Activated T-helper 9 cell treated with anti-CD3 and anti-CD28 coated beads, Interleukin-2, amount 50 U/mL, for 16 hours (primary cell): ENCODE data around the gene SRSF9.
A peak's percentile ranks its signal among the peaks of the same experiment; 100 is the strongest.
"Not testable (repeated sequence)": the region's sequence is repeated elsewhere in the genome, so short reads cannot be mapped to it uniquely, and the experiment has no call there.

Experiments
- DNase-seq: peaks from one replicate; pipeline ENCODE4 v3.0.0-alpha.2; 2020; ENCODE audit warnings: low read depth

Gene SRSF9

DNA sequence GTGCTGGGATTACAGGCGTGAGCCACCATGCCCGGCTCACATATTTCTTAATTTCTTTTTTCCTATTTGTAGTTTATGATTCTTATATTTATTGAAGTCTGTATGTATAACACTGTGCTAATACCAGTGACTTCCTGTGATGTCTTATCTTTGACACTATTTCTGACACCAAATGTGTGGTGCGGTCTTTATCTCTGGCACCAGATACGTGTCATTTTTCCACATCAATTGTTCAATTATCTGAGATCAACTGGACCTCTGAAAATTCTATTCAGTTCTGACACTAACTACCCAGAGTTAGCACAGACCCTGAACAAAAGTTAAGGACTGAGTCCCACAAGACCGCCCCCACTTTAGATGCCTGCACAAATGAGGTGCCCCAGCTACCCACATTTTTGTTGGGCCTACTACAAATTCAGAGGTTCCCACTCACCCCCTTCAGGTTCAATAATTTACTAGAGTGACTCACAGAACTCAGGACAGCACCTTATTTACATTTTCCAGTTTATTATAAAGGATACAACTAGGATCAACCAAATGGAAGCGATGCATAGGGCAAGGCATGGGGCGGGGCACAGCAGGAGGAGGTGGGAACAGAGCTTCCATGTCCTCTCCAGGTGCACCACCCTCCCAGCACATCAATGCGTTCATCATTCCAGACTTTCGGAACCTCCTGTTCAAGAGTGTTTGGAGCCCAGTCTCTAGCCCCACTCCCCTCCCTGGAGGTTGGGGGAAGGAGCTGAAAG is 11.6 kb upstream of the SRSF9 start:
- DNase-seq = no peak

DNA sequence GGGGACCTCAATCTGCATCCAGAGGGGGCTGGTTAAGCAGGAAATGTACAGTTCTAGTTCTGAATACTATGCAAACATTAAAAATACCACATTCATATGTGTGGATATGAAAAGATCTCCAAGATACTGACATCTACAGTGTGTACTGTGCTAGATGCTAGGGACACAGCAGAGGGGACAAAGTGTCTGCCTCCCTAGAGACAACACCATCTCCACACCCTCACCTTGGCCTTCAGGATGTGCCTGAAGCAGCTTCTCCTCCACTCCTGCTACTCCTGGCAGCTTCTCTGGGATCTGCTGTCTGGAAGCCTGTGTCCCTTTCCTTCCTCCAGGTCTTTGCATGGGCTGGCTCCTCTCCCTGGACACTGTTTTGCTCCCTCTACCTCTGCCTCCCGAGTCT is 10.7 kb upstream of the SRSF9 start:
- DNase-seq = no peak

DNA sequence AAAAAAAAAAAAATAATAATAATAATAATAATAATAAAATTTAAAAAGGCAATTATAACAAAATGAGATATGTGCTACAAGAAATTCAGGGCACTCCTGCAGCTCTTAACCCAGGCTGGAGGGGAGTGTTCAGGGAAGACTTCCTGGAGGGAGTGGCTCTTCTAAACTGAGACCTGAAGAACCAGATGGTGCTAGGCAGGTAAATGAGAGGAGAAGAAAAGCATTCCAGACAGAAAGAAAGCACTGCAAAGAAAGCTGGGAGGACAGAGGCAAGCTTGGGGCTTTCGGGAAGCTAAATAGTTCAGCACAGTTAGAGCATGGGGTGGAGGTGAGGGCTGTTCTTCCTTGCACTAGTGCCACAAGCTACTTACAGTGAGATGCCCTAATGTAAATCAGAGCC is 9.9 kb upstream of the SRSF9 start:
- DNase-seq = no peak

DNA sequence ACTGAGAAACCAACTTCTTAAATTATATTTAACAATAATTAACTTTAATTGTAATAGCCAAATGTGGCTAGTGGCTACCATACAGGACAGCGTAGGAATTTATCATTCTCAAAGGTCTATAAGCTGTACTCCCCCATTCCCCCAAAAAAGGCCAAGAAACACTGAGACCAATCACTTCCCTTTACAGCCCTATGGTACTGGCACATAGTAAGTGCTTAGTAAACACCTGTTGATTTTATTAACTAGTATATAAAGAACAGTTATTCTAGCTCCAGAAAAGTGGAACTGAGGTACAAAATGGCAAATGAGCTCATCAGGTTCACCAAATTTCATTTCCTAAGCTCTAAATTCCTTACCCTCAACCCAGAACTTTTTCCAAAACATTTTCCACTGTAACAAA is 6.1 kb upstream of the SRSF9 start:
- DNase-seq = no peak

DNA sequence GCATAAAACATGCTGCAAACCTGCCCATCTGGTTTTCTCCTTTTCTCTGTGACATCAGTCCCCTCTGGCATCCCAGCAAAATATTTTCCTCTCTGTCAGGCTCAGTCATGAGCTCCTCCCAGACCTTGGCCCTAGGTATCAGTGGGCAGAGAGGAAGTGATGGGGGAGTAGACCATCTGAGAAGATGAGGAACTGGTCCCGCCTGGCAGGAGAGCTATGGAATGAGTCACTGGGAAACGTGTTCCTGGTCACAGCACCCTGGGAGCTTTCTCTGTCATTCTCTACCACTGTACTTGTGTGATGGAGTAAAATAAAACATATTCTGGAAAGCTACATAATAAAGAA is 5.0 kb upstream of the SRSF9 start:
- DNase-seq = no peak

DNA sequence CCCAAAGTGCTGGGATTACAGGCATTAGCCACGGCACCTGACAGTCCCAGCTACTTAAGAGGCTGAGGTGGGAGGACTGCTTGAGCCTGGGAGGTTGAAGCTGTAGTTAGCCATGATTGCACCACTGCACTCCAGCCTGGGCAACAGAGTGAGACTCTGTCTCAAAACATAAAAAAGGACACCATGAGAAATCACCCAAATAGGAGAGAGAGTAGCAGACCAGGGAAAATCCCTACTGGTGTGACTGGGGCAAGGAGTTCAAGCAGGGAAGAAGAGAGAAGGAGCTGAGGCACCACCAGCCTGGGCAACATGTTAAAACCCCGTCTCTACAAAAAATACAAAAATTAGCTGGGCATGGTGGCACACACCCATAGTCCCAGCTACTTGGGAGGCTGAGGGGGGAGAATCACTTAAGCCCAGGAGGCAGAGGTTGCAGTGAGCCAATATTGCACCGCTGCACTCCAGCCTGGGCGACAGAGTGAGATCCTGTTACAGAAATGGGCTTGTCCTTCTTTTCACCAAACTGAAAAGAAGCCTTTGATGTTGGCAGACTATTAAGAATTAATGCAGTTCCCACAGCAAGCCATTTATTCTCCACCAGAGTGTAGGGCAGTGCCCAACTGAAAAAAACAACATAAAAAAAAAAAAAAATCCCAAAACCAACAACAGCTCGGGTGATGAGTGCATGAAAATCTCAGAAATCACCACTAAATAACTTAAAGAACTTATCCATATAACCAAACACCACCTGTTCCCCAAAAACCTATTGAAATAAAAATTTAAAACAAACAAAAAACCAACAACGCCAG is 4.5 kb upstream of the SRSF9 start:
- no peak for DNase-seq

DNA sequence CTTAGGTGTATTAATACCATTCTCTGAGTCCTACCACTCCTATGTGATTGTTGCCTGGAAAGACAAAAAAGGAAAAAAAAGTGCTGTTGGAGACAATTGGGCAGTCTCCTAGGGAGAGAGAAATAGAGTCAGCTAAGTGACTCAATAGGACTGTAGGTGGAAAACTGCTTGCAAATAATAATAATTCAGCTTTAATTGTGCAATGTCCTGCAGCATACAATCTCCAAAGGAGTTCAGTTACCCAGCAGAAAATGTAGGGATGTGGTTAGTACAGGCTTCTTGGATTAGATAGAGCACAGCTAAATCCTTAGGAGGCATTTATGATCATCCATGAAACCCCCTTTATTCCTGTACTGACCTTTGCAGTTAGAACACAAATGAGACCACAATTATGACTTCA is 3.0 kb upstream of the SRSF9 start:
- DNase-seq = no peak

DNA sequence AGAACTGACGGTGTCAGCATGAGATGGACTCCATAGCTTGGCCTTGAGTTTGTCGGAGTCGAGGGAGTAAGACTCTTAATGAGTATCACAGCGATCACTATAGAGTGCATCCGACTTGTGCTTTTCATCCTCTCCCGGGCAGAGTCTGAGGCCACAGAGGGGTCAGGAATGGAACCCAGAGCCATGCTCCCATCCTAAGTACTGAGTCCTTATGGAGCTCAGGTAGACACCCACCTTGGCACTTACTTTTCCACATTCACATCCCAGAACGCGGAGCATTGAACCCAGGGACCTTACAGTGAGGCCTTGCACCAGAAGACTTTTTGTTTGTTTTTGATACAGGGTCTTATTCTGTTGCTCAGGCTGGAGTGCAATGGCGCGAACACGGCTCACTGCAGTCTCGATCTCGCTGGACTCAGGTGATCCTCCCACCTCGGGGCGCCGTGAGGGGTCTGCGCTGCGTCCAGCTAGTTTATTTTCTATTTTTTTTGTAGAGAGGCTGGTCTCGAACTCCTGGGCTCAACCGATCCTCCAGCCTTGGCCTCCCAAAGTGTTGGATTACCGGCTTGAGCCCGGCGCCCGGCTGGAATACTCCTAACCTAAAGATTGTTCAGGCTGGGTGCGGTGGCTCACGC is 719 bp upstream of the SRSF9 start:
- DNase-seq = no peak

DNA sequence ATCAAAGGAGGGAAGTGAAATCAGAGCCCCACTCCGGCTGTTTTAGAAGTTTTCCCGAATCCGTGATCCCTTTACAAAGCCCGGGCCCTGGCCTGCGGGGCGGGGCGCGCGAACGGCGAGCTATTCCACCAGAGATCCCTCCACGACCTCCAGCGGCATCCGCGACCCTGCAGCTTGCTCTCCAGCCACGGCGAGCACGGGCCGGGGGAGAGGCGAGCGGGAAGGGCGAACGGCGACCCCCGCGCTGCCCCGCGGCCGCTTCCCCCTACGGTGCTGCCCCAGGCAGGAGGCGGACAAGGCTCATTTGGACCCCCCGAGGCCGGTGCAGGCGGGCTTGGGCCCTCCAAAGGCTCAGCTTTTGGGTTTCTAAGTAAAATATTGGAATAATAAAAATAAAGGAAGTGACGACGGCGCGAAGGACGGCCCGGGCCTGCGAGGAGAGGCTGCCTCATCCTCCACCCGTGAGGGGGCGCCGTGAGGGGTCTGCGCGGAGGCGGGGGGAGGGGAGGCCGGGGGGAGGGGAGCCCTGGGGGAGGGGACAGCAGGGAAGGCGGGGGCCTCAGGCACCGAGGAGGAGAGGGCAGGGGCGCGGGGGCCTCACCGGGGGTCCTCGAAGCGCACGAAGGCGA is 613 bp downstream of the SRSF9 start:
- peak; percentile 41 for DNase-seq

DNA sequence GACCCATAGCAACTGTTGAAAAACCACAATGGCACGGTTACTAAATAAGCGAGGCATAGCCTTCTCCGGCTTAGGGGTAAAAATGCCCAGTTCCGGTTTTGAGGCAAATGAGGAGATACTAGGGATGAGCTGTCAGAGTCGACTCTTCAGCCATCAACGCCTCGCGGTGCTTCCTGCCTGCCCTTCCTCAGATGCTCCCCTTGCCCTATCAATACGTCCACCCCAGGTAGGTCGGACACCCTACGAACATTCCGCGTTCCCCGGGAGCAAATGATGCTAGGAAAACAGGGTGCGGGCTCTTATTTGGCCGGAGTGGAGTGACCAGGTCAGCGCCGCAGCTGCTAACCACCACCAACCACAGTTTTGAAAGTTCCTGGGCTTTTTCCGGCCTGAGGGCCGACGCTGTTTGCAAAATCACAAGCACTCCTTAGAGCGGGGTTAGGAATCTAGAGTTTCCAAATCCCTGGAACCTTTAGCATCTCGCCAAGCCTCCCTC is 1.2 kb downstream of the SRSF9 start:
- no peak for DNase-seq

DNA sequence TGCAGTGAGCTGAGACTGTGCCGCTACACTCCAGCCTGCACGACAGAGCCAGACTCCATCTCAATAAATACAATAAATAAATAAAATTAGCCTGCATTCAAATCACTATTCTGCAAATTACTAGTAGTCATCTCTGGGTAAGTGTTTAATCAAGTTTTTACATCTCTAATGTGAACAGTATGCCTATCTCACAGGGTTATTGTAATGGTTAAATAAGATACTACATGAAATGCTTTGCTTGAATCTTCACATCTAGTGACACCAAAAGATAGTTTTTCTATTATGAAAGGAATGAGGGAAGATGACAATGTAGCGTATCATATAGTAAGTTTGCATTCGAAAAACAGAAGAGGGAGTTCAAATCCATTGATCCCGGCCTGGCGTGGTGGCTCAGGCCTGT is 2.1 kb downstream of the SRSF9 start:
- no peak for DNase-seq

DNA sequence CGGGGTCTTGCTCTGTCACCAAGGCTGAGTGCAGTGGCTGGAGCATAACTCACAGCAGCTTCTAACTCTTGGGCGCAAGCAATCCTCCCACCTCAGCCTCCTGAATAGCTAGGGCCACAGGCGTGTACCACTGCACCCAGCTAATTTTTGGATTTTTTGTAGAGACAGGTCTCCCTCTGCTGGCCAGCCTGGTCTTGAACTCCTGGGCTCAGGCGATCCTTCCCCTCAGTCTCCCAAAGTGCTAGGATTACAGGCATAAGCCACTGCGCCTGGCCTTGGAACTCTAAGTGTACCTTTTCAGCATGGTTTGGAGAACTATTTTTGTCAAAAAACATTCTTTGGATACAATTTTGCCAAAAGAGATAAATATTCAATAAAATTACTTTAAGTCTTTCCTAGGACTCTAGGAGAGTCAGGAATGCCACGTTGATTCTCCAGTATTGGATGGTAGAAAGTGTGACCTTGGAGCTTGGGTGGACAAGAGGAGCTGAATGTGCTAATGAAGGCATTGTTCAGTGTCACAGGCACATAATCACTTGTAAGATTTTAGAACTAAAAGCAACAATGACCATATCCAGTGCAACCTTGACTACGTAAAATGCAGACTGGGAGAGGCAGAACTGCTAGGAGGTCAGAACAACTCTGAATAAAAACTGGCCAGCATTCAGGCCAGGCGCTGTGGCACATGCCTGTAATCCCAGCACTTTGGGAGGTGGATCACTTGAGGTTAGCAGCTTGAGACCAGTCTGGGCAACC is 2.8 kb downstream of the SRSF9 start:
- peak; percentile 33 for DNase-seq

DNA sequence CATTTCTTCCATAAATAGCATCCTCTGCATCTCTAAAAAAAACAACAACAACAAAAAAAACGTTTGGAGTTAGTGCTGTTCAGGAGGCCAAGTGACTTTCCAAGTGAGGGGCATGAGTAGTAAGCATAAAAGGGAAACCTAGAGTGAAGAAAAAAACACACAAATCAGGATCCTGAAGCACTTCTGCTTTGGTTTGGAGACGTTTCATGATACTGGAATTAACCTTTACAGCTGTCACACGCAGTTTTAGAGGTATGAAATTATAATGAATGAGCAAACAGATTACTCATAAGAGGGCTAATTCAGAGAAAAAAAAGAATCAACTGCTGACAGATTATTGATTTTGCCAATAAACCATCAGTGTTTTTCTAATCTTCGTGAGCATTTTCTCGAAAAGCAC is 3.8 kb downstream of the SRSF9 start:
- DNase-seq = no peak

DNA sequence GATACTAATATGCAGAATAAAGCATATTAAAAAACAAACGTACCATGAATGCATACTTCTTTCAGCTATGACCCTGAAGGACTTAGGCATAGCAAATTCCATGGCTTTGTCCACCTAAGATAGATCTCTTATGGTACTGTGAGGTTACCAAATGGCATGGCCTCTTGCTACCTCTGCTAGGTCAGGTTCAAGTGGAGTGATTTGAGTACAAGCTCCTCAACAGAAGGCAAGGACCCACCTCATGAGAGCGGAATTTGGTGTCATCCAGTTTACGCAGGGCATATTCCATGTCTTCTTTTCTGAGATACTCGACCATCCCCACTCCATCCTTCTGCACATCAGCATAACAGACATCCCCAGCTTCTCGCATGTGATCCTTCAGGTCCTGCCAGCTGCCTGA is 5.8 kb downstream of the SRSF9 start:
- no peak for DNase-seq

DNA sequence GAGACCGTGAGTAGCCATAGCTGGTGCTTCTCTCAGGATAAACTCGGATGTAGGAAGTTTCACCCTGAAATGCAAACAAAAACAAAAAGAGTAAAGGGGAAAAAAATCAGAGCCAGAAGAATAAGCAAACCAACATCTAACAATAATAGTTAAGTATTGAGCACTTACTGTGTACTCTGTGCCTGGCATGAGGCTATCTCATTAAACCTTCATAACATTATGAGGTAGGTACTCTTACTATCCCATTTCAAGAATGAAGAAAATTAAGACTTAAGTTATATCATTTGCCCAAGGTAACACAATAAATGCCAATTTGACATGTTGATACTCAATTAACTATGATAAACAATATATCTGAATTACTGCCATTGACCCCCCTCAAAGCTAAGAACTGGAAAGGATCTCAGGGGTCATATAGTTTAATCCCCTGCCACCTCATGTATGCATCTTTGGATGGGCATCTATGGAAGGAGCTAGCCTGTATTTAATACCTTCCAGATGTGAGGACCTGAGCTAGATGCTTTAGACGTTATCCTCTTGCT is 7.4 kb downstream of the SRSF9 start:
- no peak for DNase-seq

DNA sequence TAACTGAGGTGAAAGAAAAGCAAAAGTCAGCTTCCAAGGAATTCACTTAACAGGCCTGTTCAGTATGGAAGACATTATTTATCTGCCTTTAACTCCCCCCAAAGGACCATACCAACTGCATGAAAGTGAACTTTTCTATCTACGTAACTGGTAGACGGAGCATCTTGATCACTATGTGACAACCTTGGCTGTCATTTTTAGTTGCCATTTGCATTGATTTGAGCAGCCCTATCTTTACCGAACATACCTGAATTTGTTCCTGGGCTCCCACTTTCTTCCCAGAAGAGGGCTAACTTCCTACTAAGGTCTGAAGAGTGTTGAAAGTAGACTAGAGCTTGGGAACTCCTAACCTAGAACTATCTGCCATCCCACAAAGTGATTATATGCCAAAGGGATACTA is 9.4 kb downstream of the SRSF9 start:
- no peak for DNase-seq

DNA sequence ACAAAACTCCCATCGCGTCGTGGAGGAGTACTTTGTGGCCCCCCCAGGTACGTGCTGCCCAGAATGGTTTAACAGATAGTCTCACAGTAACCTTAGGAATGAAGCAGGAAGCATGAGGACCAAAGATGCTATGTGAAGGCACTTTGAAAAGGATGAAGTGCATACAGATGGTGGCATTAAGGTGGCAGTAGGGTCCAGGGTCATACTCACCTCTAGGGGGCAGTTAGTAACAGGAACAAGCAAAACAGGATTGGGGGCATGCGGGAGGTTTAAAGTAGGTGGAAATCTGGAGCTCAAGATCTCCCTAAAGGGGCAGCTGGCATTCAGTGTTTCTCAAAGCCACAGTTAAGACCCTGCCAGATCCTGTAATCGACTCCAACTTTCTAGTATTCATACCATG is 12.4 kb downstream of the SRSF9 start:
- no peak for DNase-seq

DNA sequence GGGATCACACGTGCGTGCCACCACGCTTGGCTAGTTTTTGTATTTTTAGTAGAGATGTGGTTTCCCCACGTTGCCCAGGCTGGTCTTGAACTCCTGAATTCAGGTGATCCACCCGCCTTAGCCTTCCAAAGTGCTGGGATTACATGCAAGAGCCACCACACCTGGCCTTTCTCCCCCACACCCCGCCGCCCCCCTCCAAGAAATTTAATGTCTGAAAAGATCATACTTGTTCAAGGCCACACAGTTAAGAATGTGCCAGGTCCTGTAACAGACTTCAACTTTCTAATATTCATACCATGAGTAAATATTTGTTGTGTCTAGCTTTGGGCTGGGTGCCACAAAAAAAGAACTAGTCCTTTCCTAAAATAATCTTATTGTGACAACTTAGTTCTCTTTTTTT is 14.2 kb downstream of the SRSF9 start:
- no peak for DNase-seq

DNA sequence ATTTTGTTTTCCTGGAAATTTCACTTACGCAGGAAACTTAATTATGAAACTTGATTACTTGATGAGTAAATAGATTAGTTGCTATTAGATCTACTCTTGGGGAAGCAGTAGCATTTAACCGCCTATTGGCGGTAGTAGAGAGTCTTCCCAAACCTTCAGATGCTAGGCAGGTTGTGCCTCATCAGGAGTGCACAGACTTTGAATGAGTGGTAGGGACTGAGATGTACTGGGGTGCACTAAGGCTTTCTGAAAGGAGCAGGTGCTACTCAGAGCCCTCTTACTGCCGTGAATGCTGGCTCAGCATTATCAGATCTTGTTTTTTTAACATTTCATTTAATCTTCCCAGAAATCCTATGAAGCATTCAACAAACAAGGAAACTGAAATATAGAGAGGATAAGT is 15.6 kb downstream of the SRSF9 start:
- DNase-seq = no peak

DNA sequence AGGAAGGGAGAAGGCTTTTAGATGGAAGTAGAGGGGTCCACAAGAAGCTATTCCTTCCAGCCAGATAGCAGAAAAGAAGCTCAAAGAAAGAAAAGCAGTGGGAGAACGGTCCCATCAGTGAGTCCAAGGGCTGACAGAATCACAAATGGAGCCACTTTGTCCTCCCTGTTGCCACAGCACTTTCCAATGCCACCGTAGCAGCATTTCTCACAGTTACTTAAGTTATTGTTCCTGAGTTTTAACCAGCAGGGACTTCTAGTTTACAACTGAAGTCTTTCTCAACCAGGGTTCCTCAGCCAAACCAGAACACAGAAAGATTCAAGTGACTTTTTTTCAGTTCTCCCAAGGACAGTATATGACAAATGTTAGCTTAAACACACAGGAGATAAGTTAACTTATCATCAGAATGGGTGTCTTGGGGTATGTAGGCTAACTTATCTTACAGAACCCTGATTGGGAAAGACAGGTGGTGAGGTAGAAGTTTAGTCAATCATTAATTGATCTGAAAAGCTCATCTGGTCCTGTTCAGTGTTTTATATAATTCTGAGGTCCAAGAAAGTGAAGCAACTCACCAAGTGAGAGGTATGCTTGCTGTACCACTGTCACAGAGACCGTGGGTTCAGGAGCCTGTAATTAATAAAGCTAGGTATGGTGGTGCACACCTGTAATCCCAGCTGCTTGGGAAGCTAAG is 16.3 kb downstream of the SRSF9 start:
- no peak for DNase-seq

DNA sequence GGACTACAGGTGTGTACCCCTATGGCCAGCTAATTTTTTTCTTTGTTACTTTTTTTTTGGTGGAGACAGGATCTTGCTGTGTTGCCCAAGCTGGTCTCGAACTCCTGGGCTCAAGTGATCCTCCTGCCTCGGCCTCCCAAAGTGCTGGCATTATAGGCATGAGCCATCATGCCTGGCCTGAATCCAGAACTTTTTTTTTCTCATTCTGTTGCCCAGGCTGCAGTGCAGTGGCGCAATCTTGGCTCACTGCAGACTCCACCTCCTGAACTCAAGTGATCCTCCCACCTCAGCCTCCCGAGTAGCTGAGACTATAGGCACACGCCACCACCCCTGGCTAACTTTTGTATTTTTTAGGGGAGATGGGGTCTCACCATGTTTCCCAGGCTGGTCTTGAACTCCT is 17.0 kb downstream of the SRSF9 start:
- DNase-seq = not testable (repeated sequence)
